Stimulated activated CD4-positive, alpha-beta T cell treated with anti-CD3 and anti-CD28 coated beads, Interleukin-12 subunit alpha, Interleukin-12 subunit beta, amount 100 ng/mL, for 4 hours (primary cell): ENCODE data around the gene PFKFB4.

ENCODE experiments used
- DNase-seq: peaks from one replicate; pipeline ENCODE4 v3.0.0-alpha.2; 2020

Gene PFKFB4

DNA sequence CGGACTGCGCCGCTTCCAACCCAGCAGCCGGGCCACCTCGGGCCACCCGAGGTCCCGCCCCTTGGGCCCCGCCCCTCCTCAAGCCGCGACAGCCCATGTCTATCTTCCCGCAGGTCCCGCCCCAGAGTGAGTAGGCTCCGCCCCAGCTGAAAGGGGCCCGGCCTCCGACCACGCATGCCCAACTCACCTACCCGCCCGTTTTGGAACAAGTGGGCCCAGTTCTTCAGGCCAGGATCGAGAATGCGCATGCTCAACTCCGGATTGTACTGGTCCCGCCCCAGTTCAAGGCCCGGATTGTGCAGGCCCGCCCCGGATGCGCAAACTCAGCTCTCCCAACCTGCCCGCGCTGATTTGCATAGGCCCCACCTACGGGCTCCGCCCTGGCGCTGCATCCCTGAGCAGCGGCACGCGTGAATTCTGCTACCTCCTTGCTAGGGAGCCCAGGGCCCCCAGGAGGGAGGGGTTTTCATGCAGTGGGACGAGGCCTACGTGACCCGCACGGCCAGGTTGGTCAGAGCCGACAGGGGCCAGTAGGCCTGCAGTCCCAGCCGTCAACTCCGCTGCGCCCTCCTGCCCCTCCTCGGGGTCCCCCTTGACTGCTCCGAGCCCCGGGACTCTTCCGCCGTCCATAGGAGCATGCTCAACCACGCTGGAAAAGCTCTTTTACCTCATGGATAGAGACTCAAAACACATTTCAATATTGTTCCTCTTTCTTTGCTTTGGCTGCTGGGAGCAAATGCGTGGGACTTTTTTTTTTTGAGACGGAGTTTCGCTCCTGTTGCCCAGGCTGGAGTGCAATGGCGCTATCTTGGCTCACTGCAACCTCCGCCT, at the start of gene PFKFB4:
TSS of gene PFKFB4 (minus strand) at position 8 of the 831 bp plus-strand sequence. CDS start 26 bp downstream, outside the sequence.
- peak; percentile 99 for DNase-seq

DNA sequence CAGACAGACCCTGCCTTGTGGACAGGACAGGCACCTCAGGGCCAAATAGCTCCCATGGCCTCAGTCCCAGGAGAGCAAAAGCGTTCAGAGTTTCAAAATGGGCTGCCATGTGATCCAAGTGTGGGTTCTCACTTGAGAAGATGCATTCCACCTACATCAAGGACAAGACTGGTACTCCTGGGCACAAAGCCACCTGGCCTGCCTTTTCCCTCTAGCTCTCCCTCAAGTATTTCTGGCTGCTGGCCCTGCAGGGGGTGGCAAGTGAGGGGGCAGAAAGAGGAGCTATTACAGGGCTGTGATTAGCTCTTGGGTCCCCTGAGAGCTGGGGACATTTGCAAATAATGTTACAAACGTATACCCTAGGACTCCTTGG, 45.0 kb upstream of the PFKFB4 start:
- DNase-seq: no peak

DNA sequence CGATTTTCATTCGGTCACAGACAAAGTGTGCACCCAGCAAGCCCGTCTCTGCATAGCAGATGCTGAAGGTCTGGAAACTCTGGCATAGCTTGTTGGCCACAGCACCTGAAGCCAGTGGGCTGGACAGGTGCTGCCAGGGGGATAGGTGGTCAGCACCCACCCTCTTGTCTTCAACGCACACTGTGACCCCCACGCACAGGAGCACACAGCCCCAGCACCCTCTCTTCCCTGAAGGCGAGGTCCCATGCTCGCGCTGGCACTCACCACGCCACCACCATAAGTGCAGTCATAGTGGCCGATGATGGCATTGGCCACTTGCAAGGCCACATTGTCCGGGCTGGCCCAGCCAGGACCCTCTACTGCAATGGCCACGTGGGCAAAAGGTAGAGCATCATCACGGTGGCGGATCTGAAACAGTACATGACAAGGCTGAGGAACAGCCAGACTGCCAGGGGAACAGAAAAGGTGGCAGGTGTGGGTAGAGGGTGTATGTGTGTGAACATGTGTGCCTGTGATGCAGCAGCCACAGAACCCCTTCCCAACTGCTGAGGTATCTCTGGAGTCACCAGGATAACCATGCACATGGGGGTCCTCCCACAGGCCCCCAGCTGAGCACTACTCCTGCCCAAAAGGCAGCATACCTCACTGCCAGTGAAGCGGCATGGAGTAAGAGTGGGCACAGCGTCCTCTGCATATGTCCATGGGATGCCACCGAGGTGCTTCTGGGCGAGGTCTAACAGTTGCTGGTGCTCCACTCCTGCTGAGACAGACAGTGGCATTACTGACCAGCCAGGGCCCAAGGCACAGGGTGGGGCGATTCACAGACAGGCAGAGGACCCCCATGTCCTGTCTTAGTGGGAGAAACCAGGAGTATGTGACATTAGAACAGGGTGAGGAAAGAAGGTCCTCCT, 44.4 kb upstream of the PFKFB4 start:
- no peak for DNase-seq

DNA sequence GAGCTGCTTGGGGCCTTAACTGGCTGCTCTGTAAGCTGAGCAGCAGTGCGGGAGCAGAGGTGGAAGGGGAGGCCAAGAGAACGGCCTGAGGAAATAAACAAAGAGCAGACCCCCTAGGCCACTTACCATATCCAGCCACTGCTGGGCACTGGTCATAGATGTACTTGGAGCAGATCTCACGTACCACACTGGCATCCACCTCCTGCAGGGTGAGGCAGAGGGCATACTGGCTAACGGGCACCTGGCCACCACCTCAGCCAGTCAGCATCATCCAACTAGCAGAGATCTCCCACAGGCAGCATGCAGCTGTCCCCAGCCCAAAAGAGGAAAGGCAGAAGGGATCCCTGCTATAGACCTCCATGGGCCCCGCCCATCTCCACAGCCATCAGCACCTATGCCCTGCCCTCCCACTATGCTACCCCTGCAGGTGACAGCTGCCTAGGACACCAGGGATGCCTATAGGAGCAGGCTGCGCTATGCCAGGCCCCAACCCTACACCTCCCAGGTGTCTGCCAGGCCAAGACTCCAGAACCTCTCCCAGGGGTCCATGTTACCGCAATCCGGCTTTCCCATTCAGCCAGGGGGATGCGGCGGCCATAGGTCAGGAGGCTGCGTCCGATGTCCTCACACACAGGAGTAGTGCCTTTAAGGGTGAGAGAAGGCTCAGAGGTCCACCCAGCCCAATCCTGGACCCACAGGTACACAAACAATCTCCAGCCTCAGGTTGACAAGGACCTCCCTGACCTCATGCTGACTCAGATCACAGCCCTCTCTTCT, 43.1 kb upstream of the PFKFB4 start:
- DNase-seq: no peak

DNA sequence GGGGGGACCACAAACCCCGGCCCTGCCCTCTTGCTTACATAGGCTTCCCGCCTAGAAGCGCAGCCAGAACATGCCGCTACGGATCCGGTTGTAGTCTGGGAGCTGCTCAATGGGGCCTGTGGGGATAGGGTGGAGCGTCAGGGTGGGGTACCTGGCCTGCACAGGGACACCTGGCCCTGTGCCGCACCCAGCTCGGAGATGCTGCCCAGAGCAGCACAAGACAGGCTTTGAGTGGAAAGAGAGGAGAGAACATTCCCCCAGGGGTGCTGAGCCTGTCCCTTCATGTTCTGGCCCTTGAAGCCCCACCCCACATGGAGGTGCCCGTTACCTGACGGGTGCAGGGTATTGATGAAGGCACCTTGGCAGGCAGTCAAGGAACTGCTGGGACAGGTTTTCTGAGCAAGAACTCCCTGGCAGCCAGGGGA, 42.5 kb upstream of the PFKFB4 start:
- no peak for DNase-seq

DNA sequence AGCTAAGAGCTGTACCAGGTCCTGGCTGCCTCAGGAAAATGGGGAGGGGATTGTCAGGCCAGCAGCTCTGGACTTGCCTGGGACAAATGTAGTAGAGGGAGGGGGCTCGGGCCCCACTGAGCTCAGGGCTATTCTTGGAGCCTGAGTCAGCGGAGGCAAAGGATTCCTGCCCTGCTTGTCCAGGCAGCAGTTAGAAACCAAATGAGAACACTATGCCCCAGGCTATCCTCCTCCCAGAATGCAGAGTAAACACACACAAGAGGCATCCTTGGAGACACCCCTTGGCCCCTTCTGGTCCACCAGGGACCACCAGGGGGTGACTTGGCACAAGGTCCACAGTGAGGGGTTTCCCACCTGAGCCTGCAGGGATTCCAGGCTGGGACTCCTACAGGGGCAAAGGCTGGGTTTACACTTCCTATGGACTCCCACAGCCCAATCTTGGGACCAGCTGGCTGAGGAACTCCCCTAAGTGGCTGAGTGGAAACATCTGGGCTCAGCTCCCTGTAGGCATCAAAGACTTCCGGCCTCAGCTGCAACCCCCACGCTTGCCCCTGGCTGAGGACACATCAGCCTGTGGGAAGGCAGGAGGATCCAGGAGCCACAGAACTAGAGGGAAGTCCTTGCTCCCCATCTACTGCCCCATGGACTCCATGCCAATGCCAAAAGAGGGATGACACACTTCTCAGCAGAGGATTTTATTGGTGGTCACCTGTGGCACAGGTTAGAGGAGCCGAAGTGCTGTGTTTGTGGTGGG, 41.9 kb upstream of the PFKFB4 start:
- DNase-seq: no peak

DNA sequence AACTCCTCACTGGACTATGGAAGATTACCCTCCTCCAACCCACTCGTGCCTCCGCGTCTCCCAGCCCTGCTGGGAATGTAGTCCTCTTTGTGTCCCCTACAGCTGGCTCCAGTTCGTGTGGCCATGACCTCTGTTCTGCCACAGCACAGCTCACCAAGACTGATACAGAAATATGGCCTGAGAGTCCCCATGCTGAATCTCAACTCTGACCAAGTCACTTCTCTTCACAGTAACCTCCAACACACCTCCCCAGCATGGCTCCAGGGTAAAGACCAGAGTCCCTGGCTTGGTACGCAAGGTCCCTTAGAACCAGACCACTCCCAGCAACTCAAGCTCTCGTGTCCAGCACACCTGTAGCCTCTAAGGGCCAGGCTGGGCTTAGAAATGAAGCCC, 40.8 kb upstream of the PFKFB4 start:
- no peak for DNase-seq

DNA sequence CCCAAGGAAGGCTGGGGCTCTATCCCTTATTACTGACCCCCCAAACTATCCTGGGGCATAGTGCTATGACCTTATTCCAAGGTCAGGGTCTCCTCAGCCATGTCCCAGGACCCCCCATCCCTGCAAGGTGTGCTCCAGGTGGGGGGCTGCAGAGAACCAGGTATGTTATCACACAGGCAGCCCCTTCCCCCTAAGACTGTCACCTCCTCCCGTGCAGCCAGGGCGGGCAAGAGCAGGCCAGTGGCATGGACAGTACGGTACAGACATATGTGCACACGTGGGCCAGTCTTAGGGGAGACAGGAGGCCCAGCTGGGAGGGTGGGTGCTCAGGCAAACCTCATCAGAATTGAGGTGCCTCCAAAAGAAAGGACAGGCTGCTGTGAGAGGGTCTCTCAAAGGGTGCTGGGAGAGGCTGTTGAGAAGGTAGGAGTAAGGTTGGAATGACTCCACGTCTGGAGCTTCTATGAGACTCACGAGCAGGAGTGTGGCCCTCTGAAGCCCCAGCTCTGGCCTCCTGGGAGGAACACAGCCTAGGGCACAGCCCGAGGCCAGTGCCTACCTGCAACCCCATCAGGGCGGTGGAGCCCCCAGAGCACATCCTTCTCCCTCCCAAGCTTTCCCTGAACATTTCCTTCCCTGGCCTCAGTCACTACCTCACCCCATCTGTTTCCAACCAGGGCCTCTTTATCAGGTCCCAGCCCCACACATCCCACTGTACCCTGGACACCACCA, 40.2 kb upstream of the PFKFB4 start:
- DNase-seq: no peak

DNA sequence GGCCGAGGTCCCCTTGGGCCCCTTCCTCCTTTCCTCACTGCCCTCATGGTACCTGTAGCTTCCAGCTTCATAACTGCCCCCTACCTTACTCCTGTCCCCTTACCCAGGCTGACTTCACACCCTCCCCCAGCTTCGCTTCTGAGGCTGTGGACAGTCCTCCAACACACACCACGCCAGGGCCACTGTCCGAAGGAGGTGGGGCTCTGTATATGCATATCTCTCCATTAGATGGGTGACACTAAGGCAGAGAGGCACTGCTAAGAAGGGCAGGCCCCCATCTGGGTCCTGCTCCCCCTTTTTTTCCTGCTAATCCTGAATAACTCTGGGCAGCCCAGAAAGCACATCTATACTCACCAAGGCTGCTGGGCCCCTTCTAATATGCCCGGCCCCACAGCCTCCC, 39.6 kb upstream of the PFKFB4 start:
- no peak for DNase-seq

DNA sequence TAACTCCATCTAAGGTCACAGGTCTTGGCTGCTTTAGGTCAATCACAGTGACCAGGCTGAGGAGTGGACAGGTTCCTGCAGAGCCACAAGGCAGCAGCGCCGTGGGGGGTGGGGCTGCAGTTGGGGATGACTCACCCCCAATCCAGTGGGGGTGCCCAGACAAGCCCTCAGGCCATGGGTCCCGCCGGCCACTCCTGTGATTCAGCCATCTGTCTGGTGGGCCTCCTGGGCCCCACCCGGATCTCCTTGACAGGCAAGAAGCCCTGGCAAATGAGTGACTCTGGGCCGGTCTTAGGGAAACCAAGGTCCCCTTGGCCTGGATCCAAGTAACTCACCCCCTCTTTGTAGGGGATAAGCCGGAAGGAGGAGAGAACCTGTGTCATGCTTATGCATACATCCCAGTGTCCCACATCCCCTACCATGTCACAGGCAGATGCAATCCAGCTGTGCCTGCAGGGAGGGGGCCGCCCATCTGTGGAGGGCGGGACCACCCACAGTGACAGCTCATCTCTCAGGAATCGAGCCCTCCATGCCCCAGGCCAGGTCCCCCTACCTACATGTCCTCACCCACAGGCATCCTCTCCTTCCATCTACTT, 39.0 kb upstream of the PFKFB4 start:
- DNase-seq: no peak

DNA sequence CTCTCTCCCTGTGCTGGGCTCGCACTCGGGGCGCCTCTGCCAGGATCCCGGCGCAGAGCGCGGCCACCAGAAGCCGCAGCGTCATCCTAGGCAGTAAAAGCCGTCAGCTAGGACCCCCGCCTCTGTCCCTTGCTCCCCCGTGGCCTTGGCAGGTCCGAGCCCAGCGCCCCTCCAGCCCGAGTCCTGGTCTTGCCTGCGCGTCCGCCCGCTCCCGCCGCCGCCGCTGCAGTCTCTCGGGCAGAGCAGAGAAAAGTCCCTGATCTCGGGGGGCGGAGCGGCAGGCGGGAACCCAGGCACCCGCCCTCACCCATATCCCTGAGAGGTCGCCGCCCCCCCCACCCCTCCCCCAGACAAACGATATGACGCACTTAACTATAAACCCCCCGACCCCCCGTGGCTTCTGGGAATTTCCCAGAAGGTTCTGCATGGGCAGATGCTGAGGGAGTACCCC, 38.5 kb upstream of the PFKFB4 start, which contains the start of gene COL7A1:
TSS of gene COL7A1 (minus strand) at position 255 of the 451 bp plus-strand sequence. CDS start at position 85, 170 bp downstream.
- DNase-seq: no peak

DNA sequence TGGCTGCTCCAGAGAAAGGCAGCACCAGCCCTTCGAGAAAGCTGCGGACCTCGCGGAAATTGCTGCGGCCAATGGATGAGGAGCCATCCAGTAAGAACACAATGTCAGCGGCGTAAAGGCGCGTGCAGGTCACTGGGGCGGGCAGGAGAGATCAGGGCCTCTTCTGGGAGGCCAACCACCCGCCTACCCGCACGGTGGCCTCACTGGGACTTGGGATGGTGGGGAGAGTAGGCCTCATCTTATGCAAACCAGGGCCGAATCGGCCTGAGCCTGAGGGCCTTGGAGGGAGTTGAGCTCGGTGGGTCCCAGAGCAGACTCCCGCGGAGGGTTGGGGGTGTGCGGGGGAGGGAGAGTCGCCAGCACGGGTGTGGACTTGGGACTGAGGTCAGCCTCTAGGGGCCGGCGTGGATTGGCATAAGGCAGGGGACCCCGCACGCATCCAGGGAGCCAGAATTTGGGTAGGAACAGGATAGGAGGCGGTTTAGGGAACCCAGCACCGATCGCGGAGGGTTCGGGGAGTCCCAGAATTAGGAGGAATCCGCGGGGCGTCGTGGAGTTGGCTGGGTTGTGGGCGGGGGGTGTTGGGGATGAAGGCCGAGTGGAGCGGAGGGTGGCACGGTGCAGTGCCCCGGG, 37.9 kb upstream of the PFKFB4 start:
- DNase-seq: no peak

DNA sequence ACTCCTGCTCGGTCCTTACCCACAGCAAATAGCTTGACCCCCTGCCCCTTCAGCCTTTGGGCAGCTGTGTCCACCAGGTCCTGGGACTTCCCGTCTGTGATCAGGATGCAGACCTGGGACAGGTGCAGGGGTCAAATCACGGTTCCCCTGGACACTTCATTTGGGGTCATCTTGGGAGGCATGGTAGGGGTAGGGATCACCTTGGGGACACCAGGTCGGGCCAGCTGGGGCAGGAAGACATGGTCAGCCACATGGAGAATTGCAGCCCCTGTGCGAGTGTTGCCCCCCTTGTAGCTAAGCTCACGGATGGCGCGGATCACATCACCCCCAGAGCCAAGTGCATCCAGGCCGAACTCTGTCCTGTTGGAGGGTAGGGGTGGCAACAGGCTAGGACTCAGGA, 36.7 kb upstream of the PFKFB4 start:
- no peak for DNase-seq

DNA sequence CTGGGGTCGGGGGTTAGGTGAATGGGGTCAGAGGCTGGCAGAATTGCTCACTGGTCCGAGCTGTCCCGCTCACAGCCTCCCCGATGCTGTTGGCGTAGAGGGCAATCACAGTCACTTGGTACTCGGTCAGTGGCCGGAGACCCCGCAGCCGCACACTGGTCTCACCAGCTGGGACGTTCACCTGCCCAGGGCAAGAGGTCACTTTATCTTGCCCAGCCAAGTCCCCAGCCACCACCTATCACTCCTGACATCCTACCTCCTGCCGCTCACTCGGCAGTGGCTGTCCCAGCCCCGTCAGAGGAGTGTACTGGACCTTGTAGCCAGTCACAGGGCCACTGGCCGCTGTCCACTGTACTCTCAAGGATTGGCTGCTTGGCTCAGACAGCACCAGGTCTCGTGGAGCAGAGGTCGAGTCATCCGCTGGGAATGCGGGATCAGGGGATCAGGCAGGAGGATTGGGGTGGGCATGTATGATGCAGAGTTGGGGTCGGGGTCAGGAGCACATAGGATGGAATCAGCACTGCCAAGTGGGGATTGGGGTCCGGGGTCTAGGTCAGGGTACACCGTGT, 36.0 kb upstream of the PFKFB4 start:
- no peak for DNase-seq

DNA sequence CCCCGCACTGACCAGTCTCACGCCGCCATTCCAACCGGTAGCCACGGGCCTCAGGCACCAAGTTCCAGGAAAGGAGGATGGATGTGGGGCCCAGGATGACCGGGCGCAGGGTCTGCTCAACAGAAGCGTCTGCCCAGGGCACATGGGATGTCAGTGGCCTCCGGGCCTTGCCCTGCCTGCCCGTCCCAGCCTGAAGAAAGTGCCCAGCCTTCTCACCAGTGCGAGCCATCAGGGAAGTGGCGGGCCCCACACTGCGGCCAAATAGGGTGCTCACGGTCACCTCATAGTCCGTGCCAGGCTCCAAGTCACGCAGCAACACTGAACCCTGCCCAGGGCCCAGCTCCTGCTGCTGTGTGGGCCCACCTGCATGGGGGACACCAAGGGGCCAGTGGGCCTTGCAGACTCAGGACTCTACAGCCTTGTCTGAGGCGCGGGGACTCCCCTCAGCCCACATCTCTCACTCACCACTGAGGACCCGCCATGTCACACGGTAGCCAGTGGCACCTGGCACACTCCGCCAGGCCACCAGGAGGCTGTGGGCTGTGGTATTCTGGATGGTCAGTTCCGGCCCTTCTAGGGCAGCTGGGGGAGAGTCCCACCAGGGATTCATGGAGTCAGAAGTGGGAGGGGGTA, 35.4 kb upstream of the PFKFB4 start:
- no peak for DNase-seq

DNA sequence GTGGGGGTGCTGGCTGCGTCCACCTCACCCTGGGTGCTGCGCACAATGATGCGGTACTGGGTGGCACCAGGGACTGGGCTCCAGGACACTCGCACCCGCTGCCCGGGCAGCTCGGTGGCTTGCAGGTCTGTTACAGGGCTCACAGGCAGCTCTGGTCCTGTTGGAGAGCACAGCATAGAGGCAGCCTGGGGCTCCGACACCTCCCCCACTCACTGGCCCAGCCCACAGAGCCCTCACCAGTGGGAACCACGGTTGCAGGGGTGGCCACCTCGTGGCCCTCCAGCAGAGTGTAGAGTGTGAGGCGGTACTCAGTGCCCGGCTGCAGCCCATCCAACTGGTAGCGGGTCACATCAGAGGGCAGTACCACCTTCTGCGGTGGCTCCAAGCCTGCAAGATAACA, 34.8 kb upstream of the PFKFB4 start:
- no peak for DNase-seq

DNA sequence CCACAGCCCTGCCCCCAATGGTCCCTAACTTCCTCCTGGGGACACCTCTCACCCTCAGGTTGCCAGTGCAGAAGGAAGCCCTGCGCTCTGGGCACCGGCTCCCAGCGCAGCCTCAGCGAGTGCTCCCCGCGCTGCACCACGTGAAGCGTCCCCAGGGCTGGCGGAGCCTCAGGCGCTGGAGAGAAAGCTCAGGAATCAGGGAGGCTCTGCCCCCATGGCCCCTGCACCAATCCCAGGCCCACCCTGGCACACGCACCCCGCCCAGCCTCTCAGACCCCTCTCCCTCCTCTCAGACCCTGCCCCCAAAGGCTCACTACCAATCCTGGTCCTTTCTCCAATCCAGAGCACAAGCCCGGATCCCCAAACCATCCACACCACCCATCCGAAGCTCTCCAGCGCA, 31.6 kb upstream of the PFKFB4 start:
- no peak for DNase-seq

DNA sequence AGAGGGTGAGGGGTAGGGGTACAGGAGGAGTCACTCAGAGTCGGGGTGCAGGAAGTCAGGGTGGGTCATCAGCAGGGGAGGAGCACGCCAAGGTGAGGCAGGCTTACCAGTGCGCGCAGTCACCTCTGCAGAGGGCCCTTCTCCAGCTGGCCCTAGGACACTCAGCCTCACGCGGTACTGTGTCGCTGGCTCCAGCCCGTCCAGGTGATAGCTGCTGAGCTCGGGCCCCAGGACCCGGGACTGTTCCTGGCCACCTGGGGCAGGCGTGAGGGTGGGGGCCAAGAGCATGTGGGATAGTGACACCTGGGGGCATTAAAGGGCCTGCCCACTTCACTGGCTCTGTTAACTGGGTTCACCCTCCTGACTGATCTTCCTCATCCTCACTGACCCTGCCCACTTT, 31.1 kb upstream of the PFKFB4 start:
- DNase-seq: no peak

DNA sequence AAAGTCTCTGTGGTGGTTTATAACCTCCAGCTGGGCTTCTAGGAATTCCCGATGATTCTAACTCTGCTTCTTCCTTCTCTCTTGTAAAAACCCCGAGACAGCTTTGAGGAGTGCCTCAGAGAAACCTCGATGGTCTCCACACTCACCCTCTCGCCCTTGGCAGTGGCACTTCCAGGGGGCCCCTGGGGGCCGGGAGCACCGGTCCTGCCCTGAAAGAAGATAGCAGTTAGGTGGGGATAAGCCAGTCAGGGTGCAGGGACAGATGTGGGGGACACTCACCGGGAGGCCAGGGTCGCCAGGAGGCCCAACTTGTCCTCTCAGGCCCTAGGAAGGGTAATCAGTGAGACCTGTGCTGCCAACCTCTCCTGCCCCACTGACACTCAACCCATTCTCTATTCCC, 28.8 kb upstream of the PFKFB4 start:
- no peak for DNase-seq

DNA sequence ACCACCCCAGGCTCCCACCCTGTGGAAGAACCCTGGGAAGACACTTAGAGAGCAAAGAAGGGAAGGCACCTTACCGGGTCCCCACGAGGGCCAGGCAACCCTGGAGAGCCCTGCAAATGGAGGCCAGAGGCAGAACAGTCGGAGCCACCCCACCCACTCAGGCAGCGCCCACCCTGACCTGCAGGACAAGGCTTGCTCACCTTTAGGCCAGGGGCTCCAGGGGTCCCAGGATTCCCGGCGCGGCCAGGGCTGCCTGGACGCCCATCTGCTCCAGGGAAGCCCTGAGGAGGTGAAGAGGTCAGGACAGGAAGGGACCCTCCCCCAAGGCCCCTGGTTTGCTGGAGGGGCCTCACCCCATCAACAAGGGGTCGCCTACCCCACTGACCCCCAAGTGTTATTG, 28.2 kb upstream of the PFKFB4 start:
- DNase-seq: no peak
